Measurements from ENCODE around the gene STARD3. TPM values are rescaled to one million over a fixed set of nuclear protein-coding genes. Genes with fewer than 3 reads are reported as not detected.
A peak's percentile ranks its signal among the peaks of the same experiment; 100 is the strongest.

Gene STARD3
- total and polyA plus RNA-seq, 2 of the 13 experiments (the other 11 are each of a cell fraction or from before 2014, with no cell fraction given) = 34.6 to 100 TPM

GRCh38 chr17:39702901-39703893, 66.3 kb downstream of the STARD3 start (continued):
- TF ChIP-seq ZNF24 (IDR thresholded peaks at IDR 0.05) = no peak
- no peak for TF ChIP-seq ZNF251 (CRISPR knock-in tag; IDR thresholded peaks at IDR 0.05)
- TF ChIP-seq SRSF4 (IDR thresholded peaks at IDR 0.05; ENCODE audit: low read depth, low read length, poor library complexity, severe bottlenecking) = no peak
- TF ChIP-seq NFAT5 (CRISPR knock-in tag; IDR thresholded peaks at IDR 0.05) = no peak
- 0 out of 2 replicates have a peak, but pooled peaks have one; percentile 16 for TF ChIP-seq NFYB (CRISPR knock-in tag; IDR thresholded peaks at IDR 0.05)
- no peak for TF ChIP-seq ZNF10 (CRISPR knock-in tag; IDR thresholded peaks at IDR 0.05; ENCODE audit: borderline replicate concordance, low read depth)
- no peak; the same call in 1 of the 2 replicates for TF ChIP-seq BRCA1 (CRISPR knock-in tag; IDR thresholded peaks at IDR 0.05)
- TF ChIP-seq TBL1XR1 (IDR thresholded peaks at IDR 0.05; ENCODE audit: borderline replicate concordance, low read length, partially characterized antibody) = peak; percentile 71
- TF ChIP-seq AHDC1 (CRISPR knock-in tag; IDR thresholded peaks at IDR 0.05; ENCODE audit: borderline replicate concordance) = peak; percentile 86; the same call in 1 of the 2 replicates
- TF ChIP-seq PITX1 (CRISPR knock-in tag; IDR thresholded peaks at IDR 0.05) = peak; percentile 82
- TF ChIP-seq NR1H2 (CRISPR knock-in tag; IDR thresholded peaks at IDR 0.05; ENCODE audit: borderline replicate concordance, low read depth) = no peak
- no peak for TF ChIP-seq ZNF839 (CRISPR knock-in tag; IDR thresholded peaks at IDR 0.05; ENCODE audit: borderline replicate concordance)
- TF ChIP-seq, protein P1, sequence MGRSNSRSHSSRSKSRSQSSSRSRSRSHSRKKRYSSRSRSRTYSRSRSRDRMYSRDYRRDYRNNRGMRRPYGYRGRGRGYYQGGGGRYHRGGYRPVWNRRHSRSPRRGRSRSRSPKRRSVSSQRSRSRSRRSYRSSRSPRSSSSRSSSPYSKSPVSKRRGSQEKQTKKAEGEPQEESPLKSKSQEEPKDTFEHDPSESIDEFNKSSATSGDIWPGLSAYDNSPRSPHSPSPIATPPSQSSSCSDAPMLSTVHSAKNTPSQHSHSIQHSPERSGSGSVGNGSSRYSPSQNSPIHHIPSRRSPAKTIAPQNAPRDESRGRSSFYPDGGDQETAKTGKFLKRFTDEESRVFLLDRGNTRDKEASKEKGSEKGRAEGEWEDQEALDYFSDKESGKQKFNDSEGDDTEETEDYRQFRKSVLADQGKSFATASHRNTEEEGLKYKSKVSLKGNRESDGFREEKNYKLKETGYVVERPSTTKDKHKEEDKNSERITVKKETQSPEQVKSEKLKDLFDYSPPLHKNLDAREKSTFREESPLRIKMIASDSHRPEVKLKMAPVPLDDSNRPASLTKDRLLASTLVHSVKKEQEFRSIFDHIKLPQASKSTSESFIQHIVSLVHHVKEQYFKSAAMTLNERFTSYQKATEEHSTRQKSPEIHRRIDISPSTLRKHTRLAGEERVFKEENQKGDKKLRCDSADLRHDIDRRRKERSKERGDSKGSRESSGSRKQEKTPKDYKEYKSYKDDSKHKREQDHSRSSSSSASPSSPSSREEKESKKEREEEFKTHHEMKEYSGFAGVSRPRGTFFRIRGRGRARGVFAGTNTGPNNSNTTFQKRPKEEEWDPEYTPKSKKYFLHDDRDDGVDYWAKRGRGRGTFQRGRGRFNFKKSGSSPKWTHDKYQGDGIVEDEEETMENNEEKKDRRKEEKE (IDR thresholded peaks at IDR 0.05) = no peak
- TF ChIP-seq FOXM1 (CRISPR knock-in tag; IDR thresholded peaks at IDR 0.05) = no peak

Measured in HepG2 (cell line).